Spleen (tissue), 11 donors: ENCODE results near the gene GCK. TPM values are rescaled to one million over a fixed set of nuclear protein-coding genes. Genes with fewer than 3 reads are reported as not detected.

Source experiments
- DNase-seq: peaks from one replicate; pipeline ENCODE4 v3.0.0-alpha.2; 2020
- H3K27ac ChIP-seq, 8 donors: fragments of 200-600 bp; sonication (generic) in 7 of 8; 1 replicate in 4 of 8; 2 replicates in 4 of 8; pipeline versions ENCODE4 v1.5.0 to v1.8.0; 2016 to 2021; ENCODE audit warnings: inconsistent platforms in 4 of 8, mild to moderate bottlenecking in 4 of 8, moderate library complexity in 1 of 8
- H3K27me3 ChIP-seq, 7 donors: fragments of 200-600 bp; sonication (generic) in 6 of 7; replicated peaks in 1 of 7; 1 replicate in 4 of 7; 2 replicates in 3 of 7; pipeline versions ENCODE4 v1.5.0 to v1.8.0; 2016 to 2021; ENCODE audit warnings: inconsistent platforms in 3 of 7, mild to moderate bottlenecking in 1 of 7
- H3K36me3 ChIP-seq, 6 donors: fragments of 200-600 bp; sonication (generic) in 5 of 6; 1 replicate in 4 of 6; 2 replicates in 2 of 6; pipeline versions ENCODE4 v1.5.0 to v1.8.0; 2016 to 2021; ENCODE audit warnings: inconsistent platforms in 2 of 6
- H3K4me1 ChIP-seq, 6 donors: fragments of 200-600 bp; sonication (generic) in 5 of 6; 1 replicate in 3 of 6; 2 replicates in 3 of 6; pipeline versions ENCODE4 v1.5.0 to v1.8.0; 2016 to 2021; ENCODE audit warnings: inconsistent platforms in 3 of 6
- H3K4me3 ChIP-seq, 8 donors: fragments of 200-600 bp; sonication (generic) in 7 of 8; 1 replicate in 4 of 8; 2 replicates in 4 of 8; pipeline versions ENCODE4 v1.5.0 to v1.8.0; 2016 to 2021; ENCODE audit warnings: inconsistent platforms in 4 of 8, mild to moderate bottlenecking in 4 of 8, moderate library complexity in 2 of 8
- H3K9me3 ChIP-seq, 8 donors: fragments of 200-600 bp; sonication (generic) in 7 of 8; 1 replicate in 4 of 8; 2 replicates in 4 of 8; pipeline versions ENCODE4 v1.5.0 to v1.8.0; 2016 to 2021; ENCODE audit warnings: inconsistent platforms in 4 of 8
- CTCF ChIP-seq, 11 experiments: fragments of 200-600 bp in 7 of 11; fragments of 450-650 bp in 4 of 11; sonication (generic) in 4 of 11; IDR thresholded peaks in 8 of 11; conservative IDR thresholded peaks in 3 of 11; 1 replicate in 7 of 11; 2 replicates in 4 of 11; pipeline versions ENCODE4 v1.4.0 to v1.8.0; 2016 to 2021; ENCODE audit warnings: antibody characterized with exemption in 11 of 11, inconsistent platforms in 4 of 11, mild to moderate bottlenecking in 1 of 11
- POLR2A ChIP-seq, 3 donors: fragments of 450-650 bp; IDR thresholded peaks; one replicate each; pipeline ENCODE4 v1.5.1; 2017; ENCODE audit warnings: antibody characterized with exemption in 3 of 3, mild to moderate bottlenecking in 1 of 3
- POLR2AphosphoS5 ChIP-seq, 3 donors: sonication (generic); formaldehyde crosslinking; IDR thresholded peaks; one replicate each; pipeline ENCODE4 v1.5.1; 2017; ENCODE audit warnings: antibody characterized with exemption in 3 of 3
- WGBS, 5 donors: extraction: QIAGEN DNeasy Blood & Tissue Kit in 3 of 5; methylation state at CpG; one replicate each; pipeline versions ENCODE4 v1.1.5 to v1.1.7; 2013 to 2018; 5-methylcytosine and 5-hydroxymethylcytosine counted together
- intact Hi-C: fragments of 100-400 bp; cut with DNase I; formaldehyde crosslinking; loops from one replicate; pipeline ENCODE4 v1.15.0; 2023; ENCODE audit warnings: low total_unique reads
- polyA plus RNA-seq, 3 donors: library from polyadenylated mRNA; stranded (reverse); fragments of 200-250 nt; gene quantifications; one replicate each; pipeline ENCODE4 v1.2.1, GENCODE V29; 2013
- total RNA-seq, 7 donors: library from RNA; depleted of rRNA in 3 of 7; stranded (reverse); fragments of >200 nt in 3 of 7; fragmentation: NEBNext Ultra II Directional in 4 of 7; extraction: Animal tissue kit (Norgen Biotek cat#: 25700) in 4 of 7; gene quantifications; one replicate each; pipeline versions ENCODE4 v1.1.0 to v1.2.1, GENCODE V29; 2016 to 2021
- donor health status: healthy with polysubstance abuse.
- donor health status: DM: no; HTN: no; CAD: no; lungs with moderate emphysema.
- donor health status: DM: no; HTN: no; CAD: no.
- donor health status: Bipolar disorder and iron deficiency.
- donor health status: healthy.
- donor health status: DM: no; HTN: no; CAD: no.
- donor health status: DM: yes; HTN: yes; CAD: no.

GCK gene
- total and polyA plus RNA-seq, 10 donors = 0.29 to 1.7 (median 0.55) TPM; not detected in 3

- peaks cover 0 to 15% (median 0%) of the 10 kb centered on the region in 7 donors for H3K27me3 ChIP-seq
- H3K4me1 ChIP-seq = peaks cover 0 to 6% (median 0%) of the 10 kb centered on the region in 6 donors
- WGBS, 5 donors = 85 to 98% (median 92%) methylated on average over 7 of the region's 7 CpGs
- TF ChIP-seq POLR2A (IDR thresholded peaks at IDR 0.05) (no peak), CTCF (IDR thresholded peaks at IDR 0.05 in 8 of 11, conservative IDR thresholded peaks at IDR 0.05 in 3 of 11) (no peak), POLR2AphosphoS5 (IDR thresholded peaks at IDR 0.05) (no peak)
- H3K9me3 ChIP-seq = no peaks in the 10 kb centered on the region
- H3K27ac ChIP-seq = no peak overlapping the region
- no peak for DNase-seq
- intact Hi-C loops = no loop called here
- no peak overlapping the region for H3K4me3 ChIP-seq
- H3K36me3 ChIP-seq = no peaks in the 10 kb centered on the region
Observed at GRCh38 chr7:44193011-44193802, 4.0 kb upstream of the GCK start.

DNA sequence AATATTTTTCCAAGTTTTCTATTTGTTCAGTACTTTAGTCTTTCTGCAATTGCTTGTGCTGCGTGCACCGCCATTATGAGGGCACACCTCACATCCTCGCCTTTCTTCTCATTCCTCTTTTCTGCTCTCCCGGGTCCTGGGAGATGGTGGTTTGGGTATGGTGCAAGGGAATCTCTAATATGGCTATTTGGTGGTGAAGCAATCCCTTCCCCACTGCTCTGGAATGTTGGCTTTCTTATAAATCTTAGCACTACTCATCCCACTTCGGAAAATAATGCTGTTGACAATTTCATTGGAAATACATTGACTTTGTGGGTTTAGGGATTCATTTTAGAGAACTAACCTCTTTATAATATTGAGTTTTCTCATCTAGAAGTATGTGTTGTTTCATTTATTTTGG lies 1.9 kb upstream of the GCK start:
- Histone ChIP-seq H3K27ac (no peak overlapping the region), H3K4me1 (peaks cover 0 to 2% (median 0%) of the 10 kb centered on the region in 6 donors), H3K9me3 (no peaks in the 10 kb centered on the region), H3K36me3 (no peaks in the 10 kb centered on the region), H3K27me3 (peaks cover 0 to 8% (median 0%) of the 10 kb centered on the region in 7 donors), H3K4me3 (no peak overlapping the region)
- DNase-seq = no peak
- TF ChIP-seq POLR2AphosphoS5 (IDR thresholded peaks at IDR 0.05) (no peak), CTCF (IDR thresholded peaks at IDR 0.05 in 8 of 11, conservative IDR thresholded peaks at IDR 0.05 in 3 of 11) (no peak), POLR2A (IDR thresholded peaks at IDR 0.05) (no peak)
- WGBS, 5 donors = 83 to 89% (median 86%) methylated on average over 5 of the region's 5 CpGs
- intact Hi-C loops = no loop called here

DNA sequence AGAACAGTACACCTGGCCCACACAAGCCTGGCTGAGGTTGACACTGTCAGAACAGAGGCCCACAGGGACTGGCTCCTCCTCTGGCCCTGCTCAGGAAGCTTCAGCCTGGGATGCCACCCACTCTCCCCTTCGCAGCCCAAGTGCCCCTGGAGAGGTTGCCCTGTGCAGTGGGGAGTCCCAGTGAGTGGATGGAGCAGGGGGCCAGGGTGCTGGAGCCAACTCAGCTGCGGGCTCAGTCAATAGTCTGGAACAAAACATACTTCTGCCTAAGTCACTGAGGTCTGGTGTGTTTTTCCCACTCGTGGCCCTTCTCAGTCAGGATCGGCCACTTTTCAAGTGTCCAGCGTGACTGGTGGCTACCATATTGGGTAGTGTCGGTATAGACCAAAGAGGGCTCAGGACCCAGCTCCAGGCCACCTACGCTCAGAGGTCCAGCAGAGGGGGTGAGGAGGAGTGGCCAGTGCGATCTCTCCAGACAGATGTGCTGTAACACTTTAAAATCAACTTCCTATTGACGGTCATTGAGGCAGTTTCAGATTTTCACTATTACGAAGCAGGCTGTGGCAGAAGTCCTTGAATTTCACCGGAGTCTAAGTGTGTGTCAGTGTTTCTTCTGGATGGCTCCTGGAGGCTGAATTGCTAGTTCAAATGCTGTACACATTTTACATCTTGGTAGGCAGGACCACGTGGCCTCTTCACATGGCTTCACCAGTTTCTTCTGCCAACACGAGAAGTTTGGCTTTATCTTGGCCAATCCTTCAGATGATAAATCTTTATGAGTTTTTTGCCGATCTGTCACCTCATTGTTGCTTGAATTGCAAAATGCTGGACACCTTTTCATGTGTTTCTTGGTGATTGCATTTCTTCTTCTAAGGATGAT lies 994 bp upstream of the GCK start:
- Histone ChIP-seq H3K27ac (no peak overlapping the region), H3K27me3 (peaks cover 0 to 8% (median 0%) of the 10 kb centered on the region in 7 donors), H3K9me3 (no peaks in the 10 kb centered on the region), H3K4me3 (no peak overlapping the region), H3K36me3 (no peaks in the 10 kb centered on the region), H3K4me1 (no peaks in the 10 kb centered on the region)
- intact Hi-C loops = no loop called here
- TF ChIP-seq POLR2A (IDR thresholded peaks at IDR 0.05) = no peak
- TF ChIP-seq POLR2AphosphoS5 (IDR thresholded peaks at IDR 0.05) = no peak
- TF ChIP-seq CTCF (IDR thresholded peaks at IDR 0.05 in 8 of 11, conservative IDR thresholded peaks at IDR 0.05 in 3 of 11) = no peak
- DNase-seq = no peak
- 66 to 85% (median 78%) methylated on average over 12 to 14 of the region's 14 CpGs for WGBS, 5 donors
